ENCODE measurements around the gene PHLPP2.
"Not testable (repeated sequence)": the region's sequence is repeated elsewhere in the genome, so short reads cannot be mapped to it uniquely, and the experiment has no call there.

The PHLPP2 gene

DNA sequence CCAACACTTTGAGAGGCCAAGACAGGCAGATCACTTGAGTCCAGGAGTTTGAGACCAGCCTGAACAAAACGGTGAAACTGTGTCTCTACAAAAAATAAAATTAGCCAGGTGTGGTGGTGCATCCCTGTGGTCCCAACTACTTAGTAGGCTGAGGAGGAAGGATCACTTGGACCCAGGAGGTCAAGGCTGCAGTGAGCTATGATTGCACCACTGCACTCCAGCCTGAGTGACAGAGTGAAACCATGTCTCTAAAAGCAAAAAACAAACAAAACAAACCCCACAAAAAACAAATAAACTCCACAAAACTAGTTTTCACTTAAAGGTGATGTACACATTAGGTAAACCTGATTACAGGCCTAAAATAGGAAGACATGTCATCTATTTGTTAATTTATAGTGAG, 58.2 kb downstream of the PHLPP2 start:
- no peak for DNase-seq

DNA sequence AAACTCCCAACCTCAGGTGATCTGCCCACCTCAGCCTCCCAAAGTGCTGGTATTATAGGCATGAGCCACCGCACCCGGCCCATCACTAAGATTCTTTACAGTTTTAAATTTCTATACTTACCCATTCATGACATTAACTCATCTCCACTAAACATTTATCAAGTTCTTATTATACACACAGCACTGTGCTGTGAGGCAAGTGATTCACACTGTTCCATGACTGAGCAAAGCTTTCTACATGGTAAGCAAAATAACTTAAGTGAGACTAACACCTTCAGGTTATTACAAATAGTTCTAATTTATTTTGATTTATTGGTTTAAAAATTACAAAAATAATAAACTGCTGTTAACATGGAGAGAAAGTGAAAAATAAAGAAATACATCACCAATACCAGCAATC, 65.0 kb downstream of the PHLPP2 start:
- DNase-seq, result no peak

DNA sequence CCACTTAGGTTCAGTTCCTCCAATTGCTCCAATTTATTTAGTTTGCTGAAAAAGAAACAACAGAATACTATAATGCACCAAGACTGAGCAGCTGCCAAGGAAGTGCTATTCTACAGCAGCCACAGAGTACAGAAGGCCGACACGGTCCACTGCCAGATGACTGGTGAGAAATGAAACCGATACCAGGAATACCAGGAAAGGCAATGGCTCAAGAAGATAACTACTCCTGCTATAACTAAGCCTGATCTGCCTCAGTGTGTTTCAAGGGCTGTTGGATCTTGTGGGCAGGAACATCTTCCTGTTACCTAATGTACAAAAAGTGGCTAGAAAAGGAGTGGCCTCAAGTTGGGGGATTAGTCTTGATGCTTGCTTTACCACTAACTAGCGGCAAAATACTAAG, 65.7 kb downstream of the PHLPP2 start:
- no peak for DNase-seq

GRCh38 chr16:71649704-71650103, 74.8 kb downstream of the PHLPP2 start:
- no peak for DNase-seq

- no peak for DNase-seq
Measured at GRCh38 chr16:71648921-71649320, 75.6 kb downstream of the PHLPP2 start.

- no peak for DNase-seq
Measured at GRCh38 chr16:71648162-71648561, 76.3 kb downstream of the PHLPP2 start.

GRCh38 chr16:71647391-71647790, 77.1 kb downstream of the PHLPP2 start:
- DNase-seq, result no peak

GRCh38 chr16:71645450-71645849, 79.1 kb downstream of the PHLPP2 start:
- DNase-seq, result no peak

- DNase-seq, result no peak
Measured at GRCh38 chr16:71637398-71637797, 87.1 kb downstream of the PHLPP2 start.

GRCh38 chr16:71635632-71636031, 88.9 kb downstream of the PHLPP2 start:
- no peak for DNase-seq

GRCh38 chr16:71631776-71632175, 92.7 kb downstream of the PHLPP2 start:
- no peak for DNase-seq

GRCh38 chr16:71630808-71631207, 93.7 kb downstream of the PHLPP2 start:
- no peak for DNase-seq

- no peak for DNase-seq
Measured at GRCh38 chr16:71629278-71630016, 95.1 kb downstream of the PHLPP2 start.

DNA sequence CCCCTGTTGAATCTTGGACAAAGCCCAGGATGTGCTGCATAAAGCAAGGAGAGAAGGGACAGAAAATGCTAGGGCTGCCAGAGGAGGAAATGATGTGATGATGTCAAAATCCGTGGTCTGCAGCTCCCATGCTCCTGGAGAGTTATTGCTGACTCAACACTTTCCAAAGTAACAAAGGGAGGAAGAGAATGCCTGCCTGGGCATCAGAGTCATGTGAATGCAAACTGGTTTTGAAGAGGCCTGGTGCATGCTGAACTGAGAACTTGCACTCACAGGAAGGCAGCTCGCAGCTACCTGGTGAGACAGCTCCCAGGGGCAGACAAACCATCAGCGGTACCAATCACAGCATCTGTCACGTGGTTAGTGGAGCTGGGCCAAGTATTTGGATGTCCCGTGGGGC, 95.7 kb downstream of the PHLPP2 start:
- no peak for DNase-seq

DNA sequence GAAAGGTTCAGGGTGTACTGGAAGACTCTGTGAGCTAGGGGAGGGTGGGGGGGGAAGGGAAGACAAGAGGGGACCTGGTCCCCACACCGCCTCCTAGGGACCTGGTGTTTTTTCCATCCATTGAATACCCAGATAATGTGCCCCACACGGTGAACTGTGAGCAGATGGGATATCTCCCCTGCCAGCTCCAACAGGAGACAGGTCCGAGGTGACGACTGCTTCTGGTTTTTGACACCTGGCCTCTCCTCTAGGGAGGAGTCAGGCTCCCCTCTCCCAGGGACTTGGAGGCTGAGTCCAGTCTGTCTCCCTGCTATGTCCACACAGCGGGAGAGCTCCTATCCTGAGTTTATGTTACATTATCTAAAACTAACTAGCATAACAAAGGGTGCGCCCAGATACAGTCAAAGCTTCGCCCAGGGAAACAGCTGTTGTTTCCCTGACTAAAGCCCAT, 96.7 kb downstream of the PHLPP2 start:
- DNase-seq, result no peak

DNA sequence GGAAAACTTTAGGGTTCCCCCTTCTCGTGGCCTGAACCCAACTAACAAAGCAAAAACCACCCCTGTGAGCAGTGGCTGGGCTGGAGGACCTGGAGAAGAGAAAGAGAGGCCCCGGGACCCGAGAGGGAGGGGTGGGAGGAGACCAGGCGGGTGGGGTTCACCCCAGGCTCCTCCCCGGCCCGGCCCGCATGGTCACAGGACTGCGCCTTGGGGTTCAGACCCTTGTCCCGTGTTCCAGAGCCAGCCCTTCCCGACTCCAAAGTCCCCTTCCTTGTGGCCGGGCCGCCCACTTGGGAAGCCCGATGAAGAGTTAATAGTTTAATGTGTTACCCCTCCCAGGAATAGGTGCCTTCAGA, 97.7 kb downstream of the PHLPP2 start:
- no peak for DNase-seq

DNA sequence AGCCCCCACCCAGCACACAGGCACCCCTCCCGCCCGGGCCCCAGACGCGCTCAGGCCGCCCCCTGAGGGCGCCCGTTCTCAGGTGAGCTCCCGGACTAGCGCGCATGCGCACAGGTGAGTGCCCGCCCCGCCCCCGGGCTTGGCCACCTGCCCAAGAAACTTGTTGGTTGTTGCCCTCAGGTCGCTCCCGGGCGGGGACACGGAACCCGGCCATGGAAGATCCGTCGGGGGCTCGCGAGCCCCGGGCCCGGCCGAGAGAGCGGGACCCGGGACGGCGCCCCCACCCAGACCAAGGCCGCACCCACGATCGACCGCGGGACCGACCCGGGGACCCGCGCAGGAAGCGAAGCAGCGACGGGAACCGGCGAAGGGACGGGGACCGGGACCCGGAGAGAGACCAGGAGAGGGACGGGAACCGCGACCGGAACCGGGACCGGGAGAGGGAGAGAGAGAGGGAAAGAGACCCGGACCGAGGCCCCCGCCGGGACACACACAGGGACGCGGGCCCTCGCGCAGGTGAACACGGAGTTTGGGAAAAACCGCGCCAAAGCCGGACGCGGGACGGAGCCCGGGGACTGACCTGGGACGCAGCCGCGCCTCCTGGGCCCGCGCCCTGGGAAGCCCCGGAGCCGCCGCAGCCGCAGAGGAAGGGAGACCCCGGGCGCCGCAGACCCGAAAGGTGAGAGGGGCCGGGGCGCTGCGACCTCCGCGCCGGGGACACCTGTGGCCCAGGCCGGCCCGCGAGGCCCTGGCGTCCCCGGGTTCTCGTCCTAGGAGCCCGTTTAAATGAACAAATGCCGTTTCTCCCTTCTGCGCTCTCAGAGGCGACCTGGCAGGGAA, 98.3 kb downstream of the PHLPP2 start, which contains the start of gene MARVELD3:
Gene MARVELD3, plus strand, starts transcription at position 167 of the 840 bp plus-strand sequence. Its CDS starts 46 bp downstream, at position 213.
- no peak for DNase-seq

DNA sequence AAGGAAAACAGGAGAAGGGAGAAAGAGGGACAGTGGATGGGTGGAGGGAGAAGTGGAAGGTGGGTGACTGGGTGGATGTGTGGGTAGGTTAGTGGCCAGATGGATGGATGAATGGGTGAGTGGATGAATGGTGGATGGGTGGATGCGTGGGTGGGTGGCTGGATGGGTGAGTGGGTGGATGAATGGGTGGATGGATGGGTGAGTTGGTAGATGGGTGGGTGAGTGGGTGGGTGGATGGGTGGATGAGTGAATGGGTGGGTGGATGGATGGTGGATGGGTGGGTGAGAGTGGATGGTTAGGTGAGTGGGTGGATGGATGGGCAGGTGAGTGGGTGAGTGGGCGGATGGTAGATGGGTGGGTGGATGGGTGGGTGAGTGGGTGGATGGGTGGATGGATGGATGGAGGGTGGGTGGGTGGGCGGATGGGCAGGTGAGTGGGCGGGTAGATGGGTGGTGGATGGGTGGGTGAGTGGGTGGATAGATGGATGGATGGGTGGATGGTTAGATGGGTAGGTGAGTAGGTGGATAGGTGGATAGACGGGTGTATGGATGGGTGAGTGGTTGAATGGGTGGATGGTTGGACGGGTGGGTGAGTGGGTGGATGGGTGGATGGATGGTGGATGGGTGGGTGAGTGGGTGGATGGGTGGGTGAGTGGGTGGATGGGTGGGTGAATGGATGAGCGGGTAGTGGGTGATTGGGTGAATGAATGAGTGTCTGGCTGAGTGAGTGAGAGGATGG, 99.2 kb downstream of the PHLPP2 start:
- DNase-seq, result no peak

DNA sequence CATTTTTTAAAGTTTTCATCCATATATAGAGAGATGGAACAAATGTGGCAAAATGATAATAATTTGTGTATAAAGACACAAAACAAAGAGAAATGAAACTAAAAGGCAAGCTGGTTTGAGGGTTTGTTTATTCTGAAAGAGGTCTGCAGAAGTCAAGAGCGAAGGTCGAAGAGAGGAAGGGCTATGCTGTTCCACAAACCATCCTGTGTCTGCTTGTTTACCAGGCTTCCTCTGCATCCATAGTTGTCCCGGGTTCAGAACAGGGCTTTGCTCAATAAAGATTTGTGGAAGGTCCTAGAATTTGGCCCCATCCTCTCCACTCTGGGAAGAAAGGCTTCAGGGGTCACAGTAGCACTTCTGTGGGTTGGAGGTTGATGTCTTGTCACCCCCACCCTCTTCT, 100.9 kb downstream of the PHLPP2 start:
- no peak for DNase-seq

GRCh38 chr16:71622088-71622487, 102.4 kb downstream of the PHLPP2 start:
- DNase-seq, result no peak

- no peak for DNase-seq
Measured at GRCh38 chr16:71618429-71618828, 106.1 kb downstream of the PHLPP2 start.

DNA sequence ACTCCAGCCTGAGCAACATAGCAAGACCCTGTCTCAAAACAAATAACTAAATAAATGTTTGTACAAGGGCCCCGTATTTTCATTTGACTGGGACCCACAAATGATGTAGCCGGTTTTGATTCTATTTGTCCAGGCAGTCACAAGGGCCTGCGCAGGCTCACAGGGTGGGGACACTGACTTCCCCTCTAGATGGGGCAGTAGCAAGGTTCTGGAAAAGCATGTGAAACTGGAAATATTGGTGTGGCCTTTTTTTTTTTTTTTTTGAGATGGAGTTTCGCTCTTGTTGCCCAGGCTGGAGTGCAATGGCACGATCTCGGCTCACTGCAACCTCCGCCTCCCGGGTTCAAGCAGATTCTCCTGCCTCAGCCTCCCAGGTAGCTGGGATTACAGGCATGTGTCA, 109.5 kb downstream of the PHLPP2 start:
- not testable (repeated sequence) for DNase-seq
